Stimulated activated CD8-positive, alpha-beta memory T cell treated with anti-CD3 and anti-CD28 coated beads, Interleukin-4, amount 100 ng/mL, for 4 hours (primary cell): ENCODE data around the gene AK8.
"Not testable (repeated sequence)": the region's sequence is repeated elsewhere in the genome, so short reads cannot be mapped to it uniquely, and the experiment has no call there.

ENCODE experiments used
- DNase-seq, 2 donors: peaks; one replicate each; pipeline ENCODE4 v3.0.0-alpha.2; 2020; ENCODE audit warnings: low read depth in 2 of 2, low spot score in 1 of 2

AK8 gene

DNA sequence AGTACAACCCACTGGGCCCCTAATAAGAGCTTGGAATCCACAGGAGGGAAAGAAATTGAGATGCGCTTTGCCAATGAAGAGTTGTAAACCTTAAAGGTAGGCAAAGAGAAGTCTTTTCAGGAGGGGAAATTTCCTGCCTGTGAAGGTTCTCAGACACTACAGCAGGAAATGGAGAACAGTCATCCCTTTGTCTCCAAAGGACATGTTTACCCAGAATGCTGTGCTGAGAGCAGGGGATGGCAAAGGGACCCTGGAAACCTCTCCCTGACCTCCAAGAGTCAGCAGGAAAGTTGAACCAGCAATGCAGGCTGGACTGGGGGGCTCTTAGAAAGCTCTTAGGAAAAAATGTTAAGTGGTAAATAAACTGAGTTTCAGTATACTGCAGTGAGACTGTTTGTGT is 103.2 kb downstream of the AK8 start:
- DNase-seq = no peak

GRCh38 chr9:132773764-132774339 is 104.2 kb downstream of the AK8 start:
- no peak for DNase-seq

- no peak for DNase-seq
Observed at GRCh38 chr9:132773093-132773492, 105.0 kb downstream of the AK8 start.

- not testable (repeated sequence) for DNase-seq
Observed at GRCh38 chr9:132771752-132772151, 106.3 kb downstream of the AK8 start.

DNA sequence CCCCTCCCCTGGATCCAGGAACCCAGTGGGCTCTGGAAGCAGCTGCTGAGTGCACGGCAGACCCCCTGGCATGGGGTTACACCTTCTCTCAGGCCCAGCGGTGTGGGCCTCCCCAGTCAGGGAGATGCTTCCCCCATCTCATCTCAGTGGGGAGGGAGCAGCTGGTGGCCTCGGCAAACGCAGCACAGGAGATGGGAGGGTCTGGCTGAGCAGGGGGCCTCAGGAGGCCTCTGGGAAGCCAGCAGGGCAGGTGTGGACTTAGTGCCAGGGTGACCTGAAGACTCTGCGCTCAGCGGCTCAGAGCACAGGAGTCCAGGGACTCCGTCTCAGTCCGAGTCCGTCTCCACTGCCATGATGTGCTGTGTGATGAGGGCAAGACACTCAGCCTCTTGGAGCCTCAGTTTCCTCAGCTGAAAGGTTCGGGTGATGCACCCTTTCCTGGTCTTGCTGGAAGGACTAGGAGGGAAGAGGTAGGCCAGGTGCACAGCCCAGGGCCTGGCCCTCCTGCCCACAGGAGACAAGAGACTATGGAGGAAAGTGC is 107.2 kb downstream of the AK8 start:
- DNase-seq = no peak

- peak; percentile 41 to 46 for DNase-seq
Observed at GRCh38 chr9:132769906-132770769, 107.9 kb downstream of the AK8 start.

DNA sequence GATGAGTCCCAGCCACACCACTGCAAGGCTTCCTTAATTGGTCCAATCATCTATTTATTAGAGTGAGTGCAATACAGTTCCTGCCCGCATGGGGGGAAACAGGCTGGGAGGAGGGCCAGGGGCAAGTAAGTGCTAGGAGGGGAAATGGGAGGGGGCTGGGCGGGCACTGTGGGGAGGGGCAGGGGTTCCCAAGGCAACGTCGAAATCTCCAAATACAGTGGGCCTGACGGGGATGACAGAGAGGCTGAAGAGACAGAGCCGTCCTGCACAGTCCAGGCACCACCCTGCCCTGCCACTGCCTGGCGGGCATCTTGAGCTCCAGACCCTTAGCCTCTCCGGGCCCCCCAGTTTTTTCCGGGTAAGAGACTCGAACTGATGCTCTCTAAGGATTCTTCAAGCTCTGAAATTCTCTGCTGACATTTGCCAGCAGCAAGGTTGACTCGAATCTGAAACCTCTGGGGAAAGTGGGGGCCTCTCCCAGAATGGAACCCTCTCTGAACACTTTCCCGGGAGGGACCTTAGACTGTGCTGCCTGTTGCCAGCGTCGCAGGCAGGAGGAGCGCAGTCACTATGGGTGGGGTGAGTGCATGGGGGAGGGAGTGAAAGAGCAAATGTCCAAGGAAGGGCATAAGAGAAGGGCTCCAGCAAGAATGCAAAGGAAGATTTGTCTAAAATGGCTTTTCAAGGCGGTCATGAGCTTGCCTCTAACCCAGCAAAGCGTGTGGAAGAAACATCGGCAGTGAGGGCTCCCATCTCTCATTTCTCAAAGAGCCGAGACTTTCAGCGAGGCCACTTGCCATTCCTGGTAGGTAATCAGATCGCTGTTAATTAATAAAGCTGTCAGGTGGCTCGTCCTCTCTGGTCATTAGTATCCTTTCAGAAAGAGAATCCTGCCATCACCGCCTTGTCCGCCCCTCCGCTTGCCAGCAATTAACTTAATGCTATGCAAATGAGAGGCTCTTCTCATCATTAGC is 108.9 kb downstream of the AK8 start:
- DNase-seq = peak; percentile 40 to 44

- no peak for DNase-seq
Observed at GRCh38 chr9:132763574-132763973, 114.5 kb downstream of the AK8 start.

DNA sequence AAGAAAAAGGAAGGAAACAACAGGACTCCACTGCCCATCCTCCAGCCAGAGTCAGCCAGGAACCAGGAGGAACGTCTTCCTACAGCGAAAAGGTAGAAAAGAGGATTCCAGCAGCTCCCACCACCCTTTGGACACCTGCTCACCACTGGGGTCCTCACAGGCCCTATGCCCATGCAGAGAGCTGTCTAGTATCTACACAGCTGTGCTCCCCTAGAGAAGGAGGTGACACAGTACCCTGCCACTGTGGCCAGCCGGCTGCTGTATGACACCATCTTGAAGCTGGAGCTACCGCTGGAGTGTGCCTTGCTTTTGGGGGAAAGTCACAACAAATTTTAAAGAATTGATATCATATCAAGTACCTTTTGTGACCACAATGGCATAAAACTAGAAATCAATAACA is 115.2 kb downstream of the AK8 start:
- no peak for DNase-seq

- DNase-seq = no peak
Observed at GRCh38 chr9:132761602-132762001, 116.5 kb downstream of the AK8 start.

- no peak for DNase-seq
Observed at GRCh38 chr9:132760057-132760456, 118.0 kb downstream of the AK8 start.

GRCh38 chr9:132757016-132757415 is 121.1 kb downstream of the AK8 start:
- DNase-seq = no peak

DNA sequence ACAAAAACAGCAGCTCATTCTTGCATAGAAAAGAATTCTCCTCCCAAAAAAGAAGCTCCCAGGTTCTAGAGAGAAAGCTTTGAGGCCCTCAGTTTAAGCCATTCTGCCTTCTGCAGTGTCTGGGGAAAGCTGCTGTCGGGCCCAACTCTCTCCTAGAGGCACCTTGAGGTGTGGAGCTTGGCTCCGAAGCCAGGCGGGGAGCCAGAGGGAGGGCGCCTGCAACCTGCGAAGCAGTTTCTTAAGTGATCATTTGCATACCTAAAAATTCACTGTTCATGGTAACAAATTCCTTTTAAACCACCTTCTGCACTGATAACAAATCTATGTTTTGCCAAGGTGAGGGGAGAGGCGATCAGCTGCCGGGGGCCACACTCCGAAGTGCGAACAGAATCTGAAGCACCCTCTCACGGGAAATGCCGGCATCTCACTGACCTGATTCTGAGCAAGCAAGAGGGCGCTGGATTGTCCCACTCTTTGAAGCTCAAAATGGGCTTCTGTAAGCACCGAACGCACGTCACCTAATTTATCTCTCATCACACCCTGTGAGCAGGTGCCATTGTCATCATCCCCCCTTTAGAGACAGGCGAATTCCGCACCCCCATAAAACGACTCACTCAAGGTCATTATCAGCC is 121.8 kb downstream of the AK8 start:
- no peak for DNase-seq

DNA sequence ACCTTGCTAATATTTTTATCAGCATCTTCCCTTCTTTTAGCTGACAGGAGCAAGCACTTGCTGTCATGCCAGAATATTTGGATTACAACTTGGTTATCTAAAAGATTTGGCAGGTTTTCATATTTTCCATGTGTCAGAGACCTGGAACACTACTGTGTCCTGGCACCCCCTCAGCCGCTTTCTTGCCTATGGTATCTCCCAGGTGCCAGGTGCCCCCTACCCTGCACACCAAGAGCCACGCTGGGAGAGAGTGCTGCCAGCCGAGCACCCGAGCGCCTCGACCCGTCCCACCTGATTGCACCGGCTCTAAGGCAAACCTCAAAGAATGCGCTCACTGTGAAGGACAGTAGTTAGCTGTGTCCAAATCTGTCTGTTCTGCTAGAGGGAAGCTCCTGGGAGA is 123.0 kb downstream of the AK8 start:
- no peak for DNase-seq

GRCh38 chr9:132754236-132754635 is 123.8 kb downstream of the AK8 start:
- DNase-seq = no peak

DNA sequence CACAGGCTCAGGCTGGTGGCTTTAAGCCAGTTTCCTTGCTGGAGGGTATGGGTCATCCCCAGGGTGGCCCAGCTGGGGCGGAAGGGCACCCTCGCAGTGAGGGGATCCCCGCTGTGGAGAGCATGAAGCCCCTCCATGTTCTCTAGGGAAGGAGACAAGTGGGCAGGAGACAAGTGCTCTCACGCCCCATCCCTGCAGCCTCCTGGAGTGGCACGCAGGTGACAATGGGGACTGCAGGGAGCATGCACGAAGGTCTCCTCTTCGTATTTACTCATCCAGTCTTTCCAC is 124.5 kb downstream of the AK8 start:
- no peak for DNase-seq

DNA sequence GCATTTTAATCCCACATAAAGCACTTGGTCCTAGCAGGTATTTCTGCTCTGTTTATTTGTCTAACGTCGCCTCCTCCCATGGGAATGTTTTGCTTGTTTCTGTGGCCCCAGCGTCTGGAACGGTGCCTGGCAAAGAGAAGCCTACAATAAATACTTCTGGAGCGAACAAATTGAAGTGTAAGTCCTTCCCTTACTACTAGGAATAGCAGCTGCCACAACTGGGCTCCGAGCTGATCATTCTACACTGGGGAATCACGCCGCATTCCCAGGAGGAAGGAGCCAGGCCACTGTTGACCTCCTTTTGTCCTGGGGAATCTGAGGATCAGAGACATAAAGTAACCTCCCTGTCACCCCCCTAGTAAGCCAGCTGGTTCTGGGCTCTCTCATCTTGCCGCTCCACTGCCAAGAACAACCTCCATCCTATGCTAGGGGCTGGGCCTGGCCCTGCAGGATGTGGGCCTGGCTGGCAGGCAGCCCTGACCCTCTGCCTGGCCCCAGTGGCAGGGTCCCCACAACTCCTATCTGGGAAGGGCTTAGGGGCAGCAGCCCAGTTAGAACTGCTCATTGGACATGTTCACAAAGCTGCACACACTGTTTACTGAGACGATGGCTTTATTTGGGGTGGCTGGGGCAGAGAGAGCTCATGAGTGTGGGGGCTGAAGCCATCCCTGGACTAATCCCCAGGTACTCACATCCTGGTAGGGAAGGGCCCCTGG is 125.0 kb downstream of the AK8 start:
- DNase-seq = no peak

DNA sequence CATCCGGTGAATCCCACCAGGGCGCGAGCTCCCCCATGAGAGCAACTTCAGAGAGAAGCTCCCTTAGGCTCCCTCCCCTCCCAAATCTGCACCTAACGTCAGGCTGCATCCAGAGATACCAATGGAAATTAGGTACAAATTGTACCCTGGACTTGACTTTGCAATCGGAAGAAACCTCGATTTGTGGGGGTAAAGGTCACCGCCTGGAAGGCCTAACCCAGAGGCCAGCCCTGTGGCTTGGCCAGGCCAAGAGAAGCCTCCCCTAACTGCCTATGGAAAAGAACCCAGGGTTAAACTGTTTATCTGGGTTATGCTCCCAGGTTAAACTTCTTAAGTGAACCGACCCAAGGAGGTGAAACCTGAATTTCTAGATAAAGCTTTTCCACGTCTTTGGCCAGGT is 127.4 kb downstream of the AK8 start:
- DNase-seq = no peak

GRCh38 chr9:132749306-132749705 is 128.8 kb downstream of the AK8 start:
- DNase-seq = no peak

GRCh38 chr9:132748450-132748849 is 129.6 kb downstream of the AK8 start:
- no peak for DNase-seq
